ENCODE measurements around the gene RP2.

DNA sequence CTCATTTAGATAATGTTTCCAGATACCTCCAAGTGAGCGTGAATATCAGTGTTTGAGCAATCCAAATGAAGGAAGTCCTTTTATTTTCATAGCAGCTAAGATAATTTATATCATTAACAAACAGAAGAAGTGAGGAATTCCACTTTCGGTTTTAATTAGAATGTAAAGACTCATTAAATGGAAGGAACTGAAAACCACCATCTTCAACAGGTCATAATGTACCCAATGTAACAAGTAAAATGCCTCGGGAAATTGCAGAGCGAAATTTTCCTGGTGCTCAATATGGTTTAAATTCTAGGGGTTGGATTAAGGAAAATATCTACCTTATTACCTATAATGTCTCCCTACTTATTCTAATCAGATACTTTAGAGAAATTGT lies 44.0 kb upstream of the RP2 start:
- TF ChIP-seq, protein P1, sequence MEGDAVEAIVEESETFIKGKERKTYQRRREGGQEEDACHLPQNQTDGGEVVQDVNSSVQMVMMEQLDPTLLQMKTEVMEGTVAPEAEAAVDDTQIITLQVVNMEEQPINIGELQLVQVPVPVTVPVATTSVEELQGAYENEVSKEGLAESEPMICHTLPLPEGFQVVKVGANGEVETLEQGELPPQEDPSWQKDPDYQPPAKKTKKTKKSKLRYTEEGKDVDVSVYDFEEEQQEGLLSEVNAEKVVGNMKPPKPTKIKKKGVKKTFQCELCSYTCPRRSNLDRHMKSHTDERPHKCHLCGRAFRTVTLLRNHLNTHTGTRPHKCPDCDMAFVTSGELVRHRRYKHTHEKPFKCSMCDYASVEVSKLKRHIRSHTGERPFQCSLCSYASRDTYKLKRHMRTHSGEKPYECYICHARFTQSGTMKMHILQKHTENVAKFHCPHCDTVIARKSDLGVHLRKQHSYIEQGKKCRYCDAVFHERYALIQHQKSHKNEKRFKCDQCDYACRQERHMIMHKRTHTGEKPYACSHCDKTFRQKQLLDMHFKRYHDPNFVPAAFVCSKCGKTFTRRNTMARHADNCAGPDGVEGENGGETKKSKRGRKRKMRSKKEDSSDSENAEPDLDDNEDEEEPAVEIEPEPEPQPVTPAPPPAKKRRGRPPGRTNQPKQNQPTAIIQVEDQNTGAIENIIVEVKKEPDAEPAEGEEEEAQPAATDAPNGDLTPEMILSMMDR (IDR thresholded peaks at IDR 0.05) = no peak
- TF ChIP-seq POLR2A (IDR thresholded peaks at IDR 0.05) (no peak), POLR2AphosphoS5 (IDR thresholded peaks at IDR 0.05) (no peak)
